Bone marrow (tissue), 2 donors: ENCODE data around the gene DNAH8.

Experiments
- DNase-seq, 2 donors: peaks; one replicate each; lab custom pipeline; 2025; lab: John Stamatoyannopoulos, UW

Gene DNAH8

GRCh38 chr6:39053016-39053624, 338.0 kb downstream of the DNAH8 start:
- DNase-seq = no peak

- DNase-seq = no peak
These were observed 338.9 kb downstream of the DNAH8 start for GRCh38 chr6:39053854-39054576.

- no peak for DNase-seq
These were observed 339.5 kb downstream of the DNAH8 start for GRCh38 chr6:39054577-39055142.

GRCh38 chr6:39055661-39056060, 340.6 kb downstream of the DNAH8 start:
- DNase-seq = no peak

- no peak for DNase-seq
These were observed 341.1 kb downstream of the DNAH8 start for GRCh38 chr6:39056191-39056590.

- DNase-seq = no peak
These were observed 341.6 kb downstream of the DNAH8 start for GRCh38 chr6:39056681-39057080.

GRCh38 chr6:39057251-39058155, 342.4 kb downstream of the DNAH8 start:
- no peak for DNase-seq

- DNase-seq = no peak
These were observed 343.5 kb downstream of the DNAH8 start for GRCh38 chr6:39058471-39059147.

- DNase-seq = no peak
These were observed 344.6 kb downstream of the DNAH8 start for GRCh38 chr6:39059496-39060310.

GRCh38 chr6:39060467-39061160, 345.5 kb downstream of the DNAH8 start:
- no peak for DNase-seq

GRCh38 chr6:39061182-39061581, 346.1 kb downstream of the DNAH8 start:
- no peak for DNase-seq

GRCh38 chr6:39061588-39061987, 346.5 kb downstream of the DNAH8 start:
- DNase-seq = no peak

- no peak for DNase-seq
These were observed 347.1 kb downstream of the DNAH8 start for GRCh38 chr6:39062014-39062740.

- DNase-seq = no peak
These were observed 348.4 kb downstream of the DNAH8 start for GRCh38 chr6:39063526-39063925.

- DNase-seq = no peak
These were observed 350.4 kb downstream of the DNAH8 start for GRCh38 chr6:39065561-39065960.

GRCh38 chr6:39068391-39068790, 353.3 kb downstream of the DNAH8 start:
- no peak for DNase-seq

- DNase-seq = no peak
These were observed 357.7 kb downstream of the DNAH8 start for GRCh38 chr6:39072830-39073229.

GRCh38 chr6:39073471-39074355, 358.6 kb downstream of the DNAH8 start:
- no peak for DNase-seq

GRCh38 chr6:39074486-39074885, 359.4 kb downstream of the DNAH8 start:
- DNase-seq = no peak
